OCI-LY7 (cell line): ENCODE data around the gene DENND1A. TPM values are rescaled to one million over a fixed set of nuclear protein-coding genes. Genes with fewer than 3 reads are reported as not detected.

Source experiments
- BruUV-seq: library from RNA; stranded (reverse); fragments of 400-500 nt; replicated peaks from 2 replicates; lab custom pipeline; 2021; lab: Mats Ljungman, UMichigan
- CTCF ChIA-PET: fragments of 300-600 bp; sonication (Branson Sonifier 250); formaldehyde crosslinking; loops from one replicate; lab custom pipeline; 2022; ENCODE audit warnings: antibody characterized with exemption; ENCODE audit not compliant: unreplicated experiment; lab: Charles Lee
- POLR2A ChIA-PET: fragments of 300-600 bp; sonication (Branson Sonifier 250); formaldehyde crosslinking; loops from one replicate; lab custom pipeline; 2022; ENCODE audit warnings: antibody characterized with exemption; lab: Charles Lee
- DNase-seq: peaks from one replicate; pipeline ENCODE4 v3.0.0-alpha.2; 2015; ENCODE audit warnings: low spot score
- H2AFZ ChIP-seq: fragments of 200-600 bp; sonication (generic), shearing (Covaris generic); 2 replicates; pipeline ENCODE4 v1.6.1; 2014; ENCODE audit warnings: mild to moderate bottlenecking, antibody characterized with exemption, low read length, moderate library complexity
- H3K27ac ChIP-seq: fragments of 200-600 bp; sonication (generic); 2 replicates; pipeline ENCODE4 v1.5.1; 2014; ENCODE audit warnings: mixed run types, low read depth, mild to moderate bottlenecking, moderate library complexity, low read length, inconsistent platforms; ENCODE audit not compliant: poor library complexity, severe bottlenecking
- H3K36me3 ChIP-seq: fragments of 200-600 bp; sonication (generic); 2 replicates; pipeline ENCODE4 v1.6.1; 2014; ENCODE audit warnings: mild to moderate bottlenecking, antibody characterized with exemption, low read length, moderate library complexity, mixed read lengths; ENCODE audit not compliant: insufficient read depth
- H3K4me1 ChIP-seq: fragments of 200-600 bp; sonication (generic); 2 replicates; pipeline ENCODE4 v1.5.1; 2014; ENCODE audit warnings: mild to moderate bottlenecking, low read length; ENCODE audit not compliant: insufficient read depth, poor library complexity, severe bottlenecking
- H3K4me2 ChIP-seq: fragments of 200-600 bp; sonication (generic); 2 replicates; pipeline ENCODE4 v1.6.1; 2014; ENCODE audit warnings: mild to moderate bottlenecking, low read length
- H3K4me3 ChIP-seq: fragments of 200-600 bp; sonication (generic); 2 replicates; pipeline ENCODE4 v1.5.1; 2014; ENCODE audit warnings: mild to moderate bottlenecking, low read depth, low read length; ENCODE audit not compliant: poor library complexity, severe bottlenecking
- H3K79me2 ChIP-seq: fragments of 200-600 bp; sonication (generic); 2 replicates; pipeline ENCODE4 v1.6.1; 2016; ENCODE audit warnings: low read depth, mild to moderate bottlenecking, low read length, moderate library complexity, mixed read lengths; ENCODE audit not compliant: insufficient read depth
- H3K9me2 ChIP-seq: fragments of 200-600 bp; sonication (generic); 2 replicates; pipeline ENCODE4 v1.6.1; 2016; ENCODE audit warnings: mild to moderate bottlenecking, low read length, mixed read lengths; ENCODE audit not compliant: insufficient read depth
- H3K9me3 ChIP-seq: fragments of 200-600 bp; sonication (generic); 2 replicates; pipeline ENCODE4 v1.6.1; 2014; ENCODE audit warnings: mild to moderate bottlenecking, mixed run types, low read length, mixed read lengths
- H4K20me1 ChIP-seq: fragments of 200-600 bp; sonication (generic); 2 replicates; pipeline ENCODE4 v1.6.1; 2014; ENCODE audit warnings: mild to moderate bottlenecking, antibody characterized with exemption, low read length, moderate library complexity, mixed read lengths; ENCODE audit not compliant: insufficient read depth
- CTCF ChIP-seq: fragments of 200-600 bp; sonication (generic); conservative IDR thresholded peaks from 2 replicates; pipeline ENCODE4 v1.5.1; 2014; ENCODE audit warnings: mild to moderate bottlenecking, antibody characterized with exemption, low read length, moderate library complexity, mixed read lengths
- EZH2phosphoT487 ChIP-seq: fragments of 200-600 bp; sonication (generic); IDR thresholded peaks from 2 replicates; pipeline ENCODE4 v1.6.1; 2018; ENCODE audit warnings: low read depth, borderline replicate concordance, mild to moderate bottlenecking, mixed run types, antibody characterized with exemption, low read length, moderate library complexity, mixed read lengths
- intact Hi-C: fragments of 100-400 bp; cut with micrococcal nuclease; formaldehyde crosslinking; loops from one replicate; pipeline ENCODE4 v1.10.0; 2022; ENCODE audit not compliant: unreplicated experiment
- total RNA-seq, 2 experiments: library from RNA; depleted of rRNA in 1 of 2; stranded (reverse); fragments of >200 nt in 1 of 2; shearing (Covaris generic) in 1 of 2; gene quantifications; 2 replicates each; pipeline ENCODE4 v1.2.3, GENCODE V29; 2014 to 2022

DENND1A gene
- total RNA-seq, 2 experiments from 2014 or later: 17.9 to 36.3 TPM

- H2AFZ ChIP-seq: no peak overlapping the region
These were observed 550.8 kb downstream of the DENND1A start for GRCh38 chr9:123378956-123379660.

GRCh38 chr9:123378025-123378424, 551.9 kb downstream of the DENND1A start:
- TF ChIP-seq CTCF (no peak), EZH2phosphoT487 (no peak)
- CTCF ChIA-PET: no interaction called here
- H3K4me2 ChIP-seq: no peak overlapping the region
- no peaks in the 10 kb centered on the region for H3K79me2 ChIP-seq
- no peaks in the 10 kb centered on the region for H3K4me1 ChIP-seq
- no peaks in the 10 kb centered on the region for H4K20me1 ChIP-seq
- H3K9me2 ChIP-seq: no peaks in the 10 kb centered on the region
- H3K36me3 ChIP-seq: no peaks in the 10 kb centered on the region
- no peak overlapping the region for H3K4me3 ChIP-seq
- H3K27ac ChIP-seq: no peak overlapping the region
- intact Hi-C loops: no loop called here
- H2AFZ ChIP-seq: no peak overlapping the region
- no TSS peak for BruUV-seq
- no peaks in the 10 kb centered on the region for H3K9me3 ChIP-seq
- DNase-seq: no peak
- POLR2A ChIA-PET: no interaction called here

More at GRCh38 chr9:123378956-123379660, 550.8 kb downstream of the DENND1A start:
- no peak overlapping the region for H3K4me3 ChIP-seq
- H3K79me2 ChIP-seq: no peaks in the 10 kb centered on the region
- no peaks in the 10 kb centered on the region for H4K20me1 ChIP-seq
- TF ChIP-seq CTCF (no peak), EZH2phosphoT487 (no peak)
- no peaks in the 10 kb centered on the region for H3K4me1 ChIP-seq
- DNase-seq: no peak
- ChIA-PET CTCF (no interaction called here), POLR2A (no interaction called here)
- no TSS peak for BruUV-seq
- no peak overlapping the region for H3K4me2 ChIP-seq
- no peak overlapping the region for H3K27ac ChIP-seq
- intact Hi-C loops: no loop called here
- no peaks in the 10 kb centered on the region for H3K9me3 ChIP-seq
- no peaks in the 10 kb centered on the region for H3K36me3 ChIP-seq
- no peaks in the 10 kb centered on the region for H3K9me2 ChIP-seq

- no peaks in the 10 kb centered on the region for H3K79me2 ChIP-seq
- no peaks in the 10 kb centered on the region for H3K36me3 ChIP-seq
- no peak for TF ChIP-seq EZH2phosphoT487
- no peak for TF ChIP-seq CTCF
- H3K4me1 ChIP-seq: no peaks in the 10 kb centered on the region
- no peaks in the 10 kb centered on the region for H3K9me3 ChIP-seq
- DNase-seq: no peak
- CTCF ChIA-PET: no interaction called here
- H2AFZ ChIP-seq: no peak overlapping the region
- H3K4me3 ChIP-seq: no peak overlapping the region
- intact Hi-C loops: no loop called here
- H3K27ac ChIP-seq: no peak overlapping the region
- BruUV-seq: no TSS peak
- H4K20me1 ChIP-seq: no peaks in the 10 kb centered on the region
- POLR2A ChIA-PET: no interaction called here
- no peak overlapping the region for H3K4me2 ChIP-seq
- no peaks in the 10 kb centered on the region for H3K9me2 ChIP-seq
These were observed 552.5 kb downstream of the DENND1A start for GRCh38 chr9:123377211-123377971.
